Stimulated activated CD4-positive, alpha-beta T cell treated with anti-CD3 and anti-CD28 coated beads, Interleukin-4, amount 100 ng/mL, for 1 hour (primary cell): Measurements from ENCODE around the gene GTPBP6.
"Not testable (repeated sequence)": the region's sequence is repeated elsewhere in the genome, so short reads cannot be mapped to it uniquely, and the experiment has no call there.

ENCODE experiments used
- DNase-seq: peaks from one replicate; pipeline ENCODE4 v3.0.0-alpha.2; 2020

GTPBP6 gene

DNA sequence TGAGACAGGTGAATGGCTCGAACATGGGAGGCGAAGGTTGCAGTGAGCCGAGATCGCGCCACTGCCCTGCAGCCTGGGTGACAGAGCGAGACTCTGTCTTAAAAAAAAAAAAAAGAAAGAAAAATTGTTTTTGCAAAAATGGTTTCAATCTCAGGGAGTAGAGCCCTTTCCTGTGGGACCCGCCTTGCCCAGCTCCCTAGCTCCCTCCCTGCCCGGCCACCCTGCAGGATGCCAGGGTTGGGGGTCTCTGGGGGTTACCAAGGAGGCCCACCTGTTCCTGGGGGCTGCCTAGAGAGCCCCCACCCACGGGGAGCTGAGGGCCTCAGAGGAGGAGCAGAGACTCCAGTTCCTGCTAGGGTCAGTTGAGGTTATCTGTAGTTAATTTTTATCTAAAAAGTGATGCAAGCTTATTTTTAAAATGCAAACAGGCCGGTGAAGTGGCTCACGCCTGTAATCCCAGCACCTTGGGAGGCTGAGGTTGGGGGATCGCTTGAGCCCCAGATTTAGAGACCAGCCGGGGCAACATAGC lies 56.2 kb downstream of the GTPBP6 start:
- no peak for DNase-seq

DNA sequence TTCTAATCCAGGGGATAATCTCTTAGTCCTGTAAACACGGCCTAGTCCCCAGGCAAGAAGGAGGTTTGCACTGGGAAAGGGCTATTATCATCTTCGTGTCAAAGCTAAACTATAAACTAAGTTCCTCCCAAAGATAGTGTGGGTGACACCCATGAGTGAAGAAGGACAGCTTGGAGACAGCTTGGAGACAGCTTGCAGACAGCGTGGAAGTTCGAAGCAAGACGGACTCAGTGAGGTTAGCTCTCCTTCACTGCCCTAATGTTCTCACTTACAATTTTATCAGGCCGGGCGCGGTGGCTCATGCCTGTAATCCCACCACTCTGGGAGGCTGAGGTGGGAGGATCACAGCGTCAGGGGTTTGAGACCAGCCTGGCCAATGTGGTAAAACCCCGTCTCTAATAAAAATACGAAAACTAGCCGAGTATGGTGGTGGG lies 56.7 kb downstream of the GTPBP6 start:
- DNase-seq: no peak

DNA sequence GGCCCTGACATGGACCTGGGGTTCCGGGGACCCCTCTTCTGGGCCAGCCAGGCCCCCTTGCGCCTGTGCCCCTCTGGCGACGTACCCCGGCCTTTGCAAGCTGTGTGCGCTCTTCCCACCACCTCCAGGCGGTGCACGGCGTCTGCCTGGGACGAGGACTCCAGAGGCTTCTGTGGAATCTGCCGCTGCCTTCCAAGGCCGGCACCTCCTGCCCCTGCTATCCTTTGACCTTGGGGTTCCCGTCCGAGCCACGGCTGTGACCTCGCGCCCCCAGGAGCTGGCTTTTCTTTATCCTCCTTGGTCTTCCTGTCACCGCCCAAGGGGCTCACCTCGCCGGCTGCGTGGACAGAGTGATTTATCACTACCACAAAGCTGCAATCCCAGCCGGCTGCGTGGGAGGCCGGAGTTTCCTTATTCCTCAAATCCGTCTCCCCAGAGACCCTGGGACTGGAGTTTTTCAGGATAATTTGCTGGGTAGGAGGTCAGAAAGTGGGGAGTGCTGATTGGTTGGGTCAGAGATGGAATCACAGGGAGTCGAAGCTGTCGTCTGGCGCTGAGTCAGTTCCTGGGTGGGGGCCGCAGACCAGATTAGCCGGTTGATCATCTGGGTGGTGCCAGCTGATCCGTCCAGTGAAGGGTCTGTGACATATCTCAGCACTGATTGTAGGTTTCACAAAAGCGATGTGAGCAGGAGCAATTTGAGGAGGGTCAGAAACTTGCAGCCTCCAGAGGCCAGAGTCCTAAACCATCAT lies 57.3 kb downstream of the GTPBP6 start:
- DNase-seq: no peak

DNA sequence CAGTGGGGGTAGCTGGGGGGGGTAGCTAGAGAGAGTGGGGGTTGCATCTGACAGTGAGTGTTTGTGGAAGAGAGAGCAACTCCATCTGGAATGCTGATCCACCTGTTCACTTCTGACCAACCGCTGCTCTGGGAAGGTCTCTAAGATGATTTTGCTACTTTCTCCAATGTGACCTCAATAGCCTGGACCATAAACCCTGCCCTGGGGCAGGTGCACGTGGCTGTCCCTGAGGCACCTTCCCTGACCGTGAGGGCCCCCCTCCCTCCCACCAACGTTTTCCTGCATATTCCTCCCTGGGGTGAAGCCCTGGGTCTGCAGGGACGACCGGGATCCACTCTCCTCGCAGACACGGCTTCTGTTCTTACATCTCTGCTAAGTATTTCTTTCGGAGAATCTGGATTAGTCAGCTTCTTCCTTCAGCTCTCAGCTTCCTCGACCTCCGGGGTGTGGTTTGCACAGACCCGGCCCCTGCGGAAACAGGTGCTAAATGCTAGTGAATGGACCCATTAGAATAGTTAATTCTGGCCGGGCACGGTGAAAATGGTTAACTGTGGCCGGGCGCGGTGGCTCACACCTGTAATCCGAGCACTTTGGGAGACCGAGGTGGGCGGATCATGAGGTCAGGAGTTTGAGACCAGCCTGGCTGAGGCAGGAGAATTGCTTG lies 58.8 kb downstream of the GTPBP6 start:
- DNase-seq: no peak

DNA sequence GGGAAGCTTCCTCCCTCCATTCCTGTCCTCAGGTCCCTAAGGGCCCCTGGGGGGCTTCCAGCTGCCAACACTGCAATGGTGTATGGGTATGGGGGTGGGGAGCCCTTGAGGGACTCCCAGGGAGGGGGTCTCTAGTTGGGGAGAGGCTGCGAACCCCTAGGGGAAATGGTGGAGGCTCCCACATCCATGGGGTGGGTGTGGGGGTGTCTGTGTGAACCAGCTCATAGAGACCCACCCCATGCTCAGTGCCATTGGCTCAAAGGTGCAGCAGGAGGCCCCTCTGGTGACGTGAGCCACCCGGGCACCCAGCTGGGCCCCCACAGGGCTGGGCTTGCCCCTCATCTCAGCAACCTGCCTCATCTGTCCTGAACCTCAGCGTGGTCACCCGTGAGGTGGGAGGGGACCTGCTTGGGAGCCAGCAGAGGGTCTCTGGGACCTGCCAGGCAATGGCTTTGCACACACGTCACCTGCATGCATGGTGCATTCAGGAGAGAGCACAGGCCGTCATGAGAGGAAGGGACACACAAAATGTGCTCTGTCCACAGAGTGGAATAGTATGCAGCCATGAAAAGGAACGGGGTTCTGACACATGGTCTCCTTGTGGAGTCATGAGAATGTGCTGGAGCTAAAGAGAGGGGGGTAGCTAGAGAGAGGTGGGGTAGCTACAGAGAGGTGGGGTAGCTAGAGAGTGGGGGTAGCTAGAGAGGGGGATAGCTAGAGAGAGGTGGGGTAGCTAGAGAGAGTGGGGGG lies 60.1 kb downstream of the GTPBP6 start:
- DNase-seq: no peak

DNA sequence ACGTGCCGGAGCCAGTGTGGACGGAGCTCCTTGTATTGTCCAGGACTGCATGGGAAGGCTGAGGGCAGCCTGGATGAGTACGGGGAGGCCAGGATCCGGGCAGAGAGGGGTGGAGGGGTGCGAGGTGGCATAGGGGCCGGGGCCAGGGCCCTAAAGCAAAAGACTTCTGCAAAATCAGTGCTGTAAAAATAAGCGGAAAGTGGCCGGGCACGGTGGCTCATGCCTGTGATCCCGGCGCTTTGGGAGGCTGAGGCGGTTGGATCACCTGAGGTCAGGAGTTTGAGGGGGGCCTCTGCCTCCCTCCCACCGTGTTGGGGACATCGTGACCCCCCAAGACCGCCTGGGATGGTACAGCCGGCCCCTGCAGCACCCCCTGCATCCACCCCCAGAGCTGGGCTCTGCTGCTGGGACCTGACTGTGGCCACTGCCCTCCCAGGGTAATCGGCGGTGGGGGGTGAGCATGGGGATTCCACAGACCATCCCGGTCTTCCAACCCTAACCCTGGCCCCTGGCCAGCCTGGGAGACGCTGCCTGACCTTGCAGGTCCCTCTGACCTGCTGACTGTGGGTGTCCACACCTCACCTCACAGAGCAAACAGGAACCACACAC lies 60.8 kb downstream of the GTPBP6 start:
- DNase-seq: no peak

DNA sequence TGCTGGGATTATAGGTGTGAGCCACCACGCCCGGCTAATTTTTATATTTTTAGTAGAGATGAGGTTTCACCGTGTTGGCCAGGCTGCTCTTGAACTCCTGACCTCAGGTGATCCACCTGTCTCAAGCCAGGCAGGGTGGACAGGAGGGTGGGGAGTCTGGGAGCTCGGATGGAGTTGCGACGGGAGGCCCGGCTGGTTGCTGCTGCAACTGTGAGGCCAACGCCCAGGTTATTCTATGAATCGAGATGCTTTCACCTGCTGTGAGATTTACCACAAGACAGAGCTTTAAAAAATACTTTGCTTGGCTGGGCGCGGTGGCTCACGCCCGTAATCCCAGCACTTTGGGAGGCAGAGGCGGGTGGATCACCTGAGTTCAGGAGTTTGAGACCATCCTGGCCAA lies 61.5 kb downstream of the GTPBP6 start:
- DNase-seq: not testable (repeated sequence)

DNA sequence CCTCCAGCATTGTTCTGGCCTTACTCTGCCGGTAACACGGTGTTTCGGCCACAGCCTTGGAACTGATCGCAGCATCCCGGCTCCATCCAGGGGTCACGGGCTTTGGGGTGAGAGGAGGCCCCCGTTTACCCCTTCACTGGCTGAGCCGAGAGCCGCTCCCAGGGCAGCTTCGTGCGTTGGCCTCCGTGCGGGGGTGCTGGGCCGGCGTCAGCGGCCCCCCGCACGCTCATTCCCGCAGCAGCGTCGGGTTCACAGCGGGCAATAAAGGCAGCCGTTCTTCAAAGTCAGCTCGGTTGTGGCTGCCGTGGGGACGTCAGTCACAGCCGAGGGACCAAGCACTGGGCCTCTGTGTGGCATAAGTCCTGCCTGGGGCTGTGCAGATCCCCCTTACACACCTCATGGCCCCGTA lies 62.7 kb downstream of the GTPBP6 start:
- no peak for DNase-seq
